Endothelial cell of umbilical vein (primary cell): ENCODE measurements around the gene HPX. TPM values are rescaled to one million over a fixed set of nuclear protein-coding genes. Genes with fewer than 3 reads are reported as not detected.

Source experiments
- BruUV-seq: library from RNA; stranded (reverse); fragments of 400-500 nt; replicated peaks from 2 replicates; lab custom pipeline; 2021; lab: Mats Ljungman, UMichigan
- CTCF ChIA-PET: fragments of 300-600, 350-600 bp; sonication (Branson Sonifier 250); formaldehyde crosslinking; loops from one replicate; lab custom pipeline; 2021; ENCODE audit warnings: antibody characterized with exemption, inconsistent platforms; lab: Charles Lee
- POLR2A ChIA-PET: fragments of 300-600, 350-600 bp; sonication (Branson Sonifier 250); formaldehyde crosslinking; loops from one replicate; lab custom pipeline; 2021; ENCODE audit warnings: antibody characterized with exemption, inconsistent platforms; lab: Charles Lee
- DNase-seq: peaks from one replicate; pipeline ENCODE4 v3.0.0-alpha.2; 2011; ENCODE audit warnings: low read depth, low spot score
- FAIRE-seq: peaks from 2 replicates; lab custom pipeline; 2011; peaks lifted over from hg19 to GRCh38; lab: Jason Lieb, UNC
- H2AFZ ChIP-seq: 2 replicates; pipeline ENCODE4 v1.6.0; 2012; ENCODE audit warnings: low read depth, low read length, control low read depth, inconsistent platforms
- H3K27ac ChIP-seq: 2 replicates; pipeline ENCODE4 v1.5.1; 2011; ENCODE audit warnings: low read depth, mild to moderate bottlenecking, control low read depth, low read length, moderate library complexity; ENCODE audit not compliant: insufficient read depth
- H3K27me3 ChIP-seq, 2 experiments: 2 replicates each; pipeline versions ENCODE4 v1.6.0 to v1.6.1; 2011; ENCODE audit warnings: low read length in 2 of 2, mixed read lengths in 1 of 2; ENCODE audit not compliant: control insufficient read depth in 2 of 2, insufficient read depth in 2 of 2
- H3K36me3 ChIP-seq, 2 experiments: 2 replicates in 1 of 2; 3 replicates in 1 of 2; pipeline ENCODE4 v1.5.1; 2011; ENCODE audit warnings: low read length in 2 of 2, mild to moderate bottlenecking in 1 of 2, moderate library complexity in 1 of 2; ENCODE audit not compliant: control insufficient read depth in 2 of 2, insufficient read depth in 2 of 2; ENCODE audit errors: extremely low read depth in 1 of 2
- H3K4me1 ChIP-seq: 3 replicates; pipeline ENCODE4 v1.5.1; 2011; ENCODE audit warnings: mild to moderate bottlenecking, low read length; ENCODE audit not compliant: control insufficient read depth, insufficient read depth; ENCODE audit errors: extremely low read depth
- H3K4me2 ChIP-seq: 2 replicates; pipeline ENCODE4 v1.6.1; 2011; ENCODE audit warnings: low read length, control low read depth, mixed read lengths; ENCODE audit not compliant: insufficient read depth
- H3K4me3 ChIP-seq, 3 experiments: fragments of 200-600 bp in 1 of 3; sonication (generic), shearing (Covaris generic) in 1 of 3; replicated peaks in 1 of 3; 2 replicates each; pipeline ENCODE4 v1.5.1; 2011 to 2016; ENCODE audit warnings: control low read depth in 3 of 3, low read length in 3 of 3, mild to moderate bottlenecking in 2 of 3, inconsistent platforms in 1 of 3, low read depth in 1 of 3, moderate library complexity in 1 of 3; ENCODE audit not compliant: insufficient read depth in 1 of 3
- H3K79me2 ChIP-seq: 2 replicates; pipeline ENCODE4 v1.6.0; 2012; ENCODE audit warnings: low read length, inconsistent platforms; ENCODE audit not compliant: control insufficient read depth, insufficient read depth
- H3K9ac ChIP-seq: replicated peaks from 2 replicates; pipeline ENCODE3; 2011; ENCODE audit warnings: low read length, control low read depth; ENCODE audit not compliant: insufficient read depth; ENCODE audit errors: extremely low read depth
- H3K9me1 ChIP-seq: replicated peaks from 3 replicates; pipeline ENCODE4 v1.6.0; 2011; ENCODE audit warnings: mild to moderate bottlenecking, low read length; ENCODE audit not compliant: control insufficient read depth, insufficient read depth; ENCODE audit errors: extremely low read depth
- H3K9me3 ChIP-seq: replicated peaks from 2 replicates; pipeline ENCODE4 v1.5.1; 2012; ENCODE audit warnings: low read length, inconsistent platforms; ENCODE audit not compliant: control insufficient read depth, insufficient read depth
- H4K20me1 ChIP-seq: replicated peaks from 2 replicates; pipeline ENCODE3; 2011; ENCODE audit warnings: mild to moderate bottlenecking, low read length; ENCODE audit not compliant: control insufficient read depth, insufficient read depth; ENCODE audit errors: extremely low read depth
- EZH2 ChIP-seq: IDR thresholded peaks from 2 replicates; pipeline ENCODE4 v1.6.1; 2012; ENCODE audit warnings: borderline replicate concordance, low read depth, mild to moderate bottlenecking, moderate library complexity, low read length, inconsistent platforms; ENCODE audit not compliant: severe bottlenecking
- FOS ChIP-seq: IDR thresholded peaks from 2 replicates; pipeline ENCODE4 v1.6.1; 2011; ENCODE audit warnings: mild to moderate bottlenecking, low read length, moderate library complexity, borderline replicate concordance; ENCODE audit not compliant: insufficient read depth
- GATA2 ChIP-seq: IDR thresholded peaks from 2 replicates; pipeline ENCODE4 v1.7.0; 2011; ENCODE audit warnings: low read depth, mild to moderate bottlenecking, moderate library complexity, mixed read lengths, low read length; ENCODE audit not compliant: insufficient read length, insufficient read depth
- JUN ChIP-seq: IDR thresholded peaks from 2 replicates; pipeline ENCODE4 v1.6.1; 2011; ENCODE audit warnings: borderline replicate concordance, low read depth; ENCODE audit not compliant: insufficient read length, insufficient read depth
- MYC ChIP-seq: IDR thresholded peaks from one replicate; pipeline ENCODE4 v1.6.1; 2011; ENCODE audit warnings: mild to moderate bottlenecking, low read depth, low read length
- POLR2A ChIP-seq: IDR thresholded peaks from 2 replicates; pipeline ENCODE4 v1.6.1; 2012; ENCODE audit warnings: low read depth, mild to moderate bottlenecking, control low read depth, low read length
- POLR2AphosphoS5 ChIP-seq: IDR thresholded peaks from 2 replicates; pipeline ENCODE4 v1.6.1; 2012; ENCODE audit warnings: low read depth, mild to moderate bottlenecking, control low read depth, low read length, moderate library complexity; ENCODE audit not compliant: insufficient read depth
- dilution Hi-C: fragments of 300-500 bp; cut with MboI; formaldehyde crosslinking; loops from one replicate; pipeline ENCODE4 v1.15.0; 2019; ENCODE audit warnings: low sequenced_read_pairs; ENCODE audit not compliant: extremely low pct_ligation_motif_present
- intact Hi-C: fragments of 100-400 bp; cut with micrococcal nuclease; formaldehyde crosslinking; loops from one replicate; pipeline ENCODE4 v1.10.0; 2022
- polyA plus RNA-seq, 4 experiments: library from polyadenylated mRNA; depleted of rRNA in 3 of 4; stranded (reverse) in 3 of 4; unstranded in 1 of 4; fragments of >200 nt; gene quantifications; 2 replicates each; pipeline versions ENCODE4 v1.2.1 to v1.2.3, GENCODE V29; 2011 to 2012; ENCODE audit warnings: missing spikeins in 1 of 4
- total RNA-seq: library from RNA; stranded (reverse); gene quantifications from 2 replicates; pipeline ENCODE4 v1.2.3, GENCODE V29; 2021
- TF ChIP-seq, protein P1 (sequence below): IDR thresholded peaks from 2 replicates; pipeline ENCODE4 v1.6.1; 2011; ENCODE audit not compliant: insufficient read depth, insufficient read length
- TF ChIP-seq, protein P2 (sequence below), 2 donors: IDR thresholded peaks; 1 replicate in 1 of 2; 2 replicates in 1 of 2; pipeline ENCODE4 v1.5.1; 2011; ENCODE audit warnings: low read length in 2 of 2, mild to moderate bottlenecking in 2 of 2, moderate library complexity in 2 of 2, control low read depth in 1 of 2, inconsistent platforms in 1 of 2, low read depth in 1 of 2; ENCODE audit not compliant: insufficient read depth in 1 of 2; ENCODE audit errors: extremely low read depth in 1 of 2

The HPX gene
- total and polyA plus RNA-seq, 2 donors (not counting 3 experiments of a cell fraction or from before 2014, with no cell fraction given): 1.3 to 1.5 TPM

DNA sequence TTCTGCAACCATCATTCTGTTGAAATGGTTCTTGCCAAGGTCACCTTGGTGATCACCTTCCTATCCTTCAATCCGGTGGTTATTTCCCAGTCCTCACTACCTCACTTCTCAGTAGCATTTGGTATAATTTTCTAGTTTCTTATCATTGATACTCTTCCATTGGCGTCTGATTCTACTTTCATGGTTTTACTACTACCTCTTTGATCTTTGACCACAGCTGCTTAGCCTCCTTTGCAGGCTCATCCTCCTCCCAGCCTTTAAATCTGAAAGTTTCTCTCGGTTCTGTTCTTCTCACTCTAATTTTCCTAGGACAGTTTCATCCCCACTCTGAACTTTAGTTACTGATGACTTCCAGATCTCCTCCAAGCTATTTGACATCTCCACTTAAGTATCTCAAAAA, 45.5 kb upstream of the HPX start:
- H3K9me1 ChIP-seq: no peaks in the 10 kb centered on the region
- dilution Hi-C loops: no loop called here

More for the DNA sequence above, 45.5 kb upstream of the HPX start:
- no peaks in the 10 kb centered on the region for H4K20me1 ChIP-seq
- no peak for FAIRE-seq
- no peaks in the 10 kb centered on the region for H3K9me3 ChIP-seq
- no peak for DNase-seq
- H2AFZ ChIP-seq: no peak overlapping the region
- H3K27ac ChIP-seq: no peak overlapping the region
- POLR2A ChIA-PET: no interaction called here
- intact Hi-C loops: no loop called here
- H3K27me3 ChIP-seq: no peaks in the 10 kb centered on the region
- H3K4me1 ChIP-seq: peaks cover 11% of the 10 kb centered on the region
- TF ChIP-seq, protein P1, sequence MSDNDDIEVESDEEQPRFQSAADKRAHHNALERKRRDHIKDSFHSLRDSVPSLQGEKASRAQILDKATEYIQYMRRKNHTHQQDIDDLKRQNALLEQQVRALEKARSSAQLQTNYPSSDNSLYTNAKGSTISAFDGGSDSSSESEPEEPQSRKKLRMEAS: no peak
- TF ChIP-seq JUN: no peak
- no peak for TF ChIP-seq POLR2AphosphoS5
- TF ChIP-seq, protein P2, sequence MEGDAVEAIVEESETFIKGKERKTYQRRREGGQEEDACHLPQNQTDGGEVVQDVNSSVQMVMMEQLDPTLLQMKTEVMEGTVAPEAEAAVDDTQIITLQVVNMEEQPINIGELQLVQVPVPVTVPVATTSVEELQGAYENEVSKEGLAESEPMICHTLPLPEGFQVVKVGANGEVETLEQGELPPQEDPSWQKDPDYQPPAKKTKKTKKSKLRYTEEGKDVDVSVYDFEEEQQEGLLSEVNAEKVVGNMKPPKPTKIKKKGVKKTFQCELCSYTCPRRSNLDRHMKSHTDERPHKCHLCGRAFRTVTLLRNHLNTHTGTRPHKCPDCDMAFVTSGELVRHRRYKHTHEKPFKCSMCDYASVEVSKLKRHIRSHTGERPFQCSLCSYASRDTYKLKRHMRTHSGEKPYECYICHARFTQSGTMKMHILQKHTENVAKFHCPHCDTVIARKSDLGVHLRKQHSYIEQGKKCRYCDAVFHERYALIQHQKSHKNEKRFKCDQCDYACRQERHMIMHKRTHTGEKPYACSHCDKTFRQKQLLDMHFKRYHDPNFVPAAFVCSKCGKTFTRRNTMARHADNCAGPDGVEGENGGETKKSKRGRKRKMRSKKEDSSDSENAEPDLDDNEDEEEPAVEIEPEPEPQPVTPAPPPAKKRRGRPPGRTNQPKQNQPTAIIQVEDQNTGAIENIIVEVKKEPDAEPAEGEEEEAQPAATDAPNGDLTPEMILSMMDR (IDR thresholded peaks at IDR 0.05; ENCODE audit: extremely low read depth in 1 of 2, insufficient read depth in 1 of 2, low read depth in 1 of 2, low read length in 2 of 2): no peak
- TF ChIP-seq GATA2: no peak
- TF ChIP-seq POLR2A: no peak
- no peak for TF ChIP-seq EZH2
- TF ChIP-seq FOS: no peak
- no peak for TF ChIP-seq MYC
- no peak overlapping the region for H3K9ac ChIP-seq
- CTCF ChIA-PET: interaction anchor here (1.3 to 3.3 kb wide), 3 partner anchors 43 to 107 kb away, joined by 3 to 13 read pairs (median 4); no protein-coding TSS in a partner anchor
- no peak overlapping the region for H3K4me2 ChIP-seq
- no TSS peak for BruUV-seq
- H3K79me2 ChIP-seq: peaks cover 20% of the 10 kb centered on the region
- peaks cover 4 to 5% of the 10 kb centered on the region in 2 experiments for H3K36me3 ChIP-seq
- no peak overlapping the region for H3K4me3 ChIP-seq
